ENCODE results near the gene DUSP28.

Gene DUSP28

GRCh38 chr2:240598311-240598911 is 38.3 kb downstream of the DUSP28 start:
- no peak for DNase-seq (ENCODE audit: low spot score)

GRCh38 chr2:240599141-240599583 is 39.0 kb downstream of the DUSP28 start:
- no peak for DNase-seq (ENCODE audit: low spot score)

GRCh38 chr2:240600451-240600961 is 40.3 kb downstream of the DUSP28 start:
- no peak for DNase-seq (ENCODE audit: low spot score)

- no peak for DNase-seq (ENCODE audit: low spot score)
These were observed 41.1 kb downstream of the DUSP28 start for GRCh38 chr2:240601061-240601830.

GRCh38 chr2:240601831-240602160 is 41.6 kb downstream of the DUSP28 start:
- no peak for DNase-seq (ENCODE audit: low spot score)

GRCh38 chr2:240602266-240603050 is 42.3 kb downstream of the DUSP28 start:
- DNase-seq (ENCODE audit: low spot score) = no peak

GRCh38 chr2:240603081-240603835 is 43.1 kb downstream of the DUSP28 start:
- DNase-seq (ENCODE audit: low spot score) = no peak

- DNase-seq (ENCODE audit: low spot score) = no peak
These were observed 43.7 kb downstream of the DUSP28 start for GRCh38 chr2:240603846-240604245.

GRCh38 chr2:240604291-240604938 is 44.3 kb downstream of the DUSP28 start:
- peak; percentile 67 for DNase-seq (ENCODE audit: low spot score)

- DNase-seq (ENCODE audit: low spot score) = no peak
These were observed 45.0 kb downstream of the DUSP28 start for GRCh38 chr2:240604939-240605716.

- no peak for DNase-seq (ENCODE audit: low spot score)
These were observed 45.9 kb downstream of the DUSP28 start for GRCh38 chr2:240605867-240606743.

- no peak for DNase-seq (ENCODE audit: low spot score)
These were observed 51.5 kb downstream of the DUSP28 start for GRCh38 chr2:240611601-240612210.
